H54 (cell line): ENCODE data around the gene MOSPD2.

ENCODE experiments used
- DNase-seq: peaks from one replicate; pipeline ENCODE4 v3.0.0; 2011; ENCODE audit warnings: low spot score, mixed read lengths; ENCODE audit not compliant: insufficient read length
- FAIRE-seq: peaks from 3 replicates; lab custom pipeline; 2011; peaks lifted over from hg19 to GRCh38; lab: Jason Lieb, UNC
- POLR2A ChIP-seq: IDR thresholded peaks from 2 replicates; pipeline ENCODE4 v1.6.1; 2011; ENCODE audit warnings: low read depth, mild to moderate bottlenecking, low read length

The MOSPD2 gene

DNA sequence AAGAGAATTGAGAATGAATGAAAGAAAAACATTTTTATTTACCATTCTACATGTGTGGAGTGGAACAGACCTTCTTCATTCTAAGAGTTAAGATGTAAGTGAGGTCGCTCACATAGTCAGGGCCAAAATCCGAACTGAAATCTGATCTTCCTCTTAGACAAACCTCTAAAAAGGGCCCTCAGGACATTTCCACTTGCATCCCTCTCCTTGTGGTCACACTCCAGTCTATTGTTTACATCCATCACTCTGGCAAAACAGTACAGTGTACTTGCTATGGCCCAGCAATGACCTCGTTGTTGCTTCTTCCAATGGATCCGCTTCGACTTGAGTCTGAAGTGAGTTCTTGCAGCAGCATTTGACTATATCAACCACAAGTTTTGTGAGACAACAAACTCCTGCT lies 54.2 kb downstream of the MOSPD2 start:
- no peak for DNase-seq
- TF ChIP-seq POLR2A = no peak
- no peak for FAIRE-seq

DNA sequence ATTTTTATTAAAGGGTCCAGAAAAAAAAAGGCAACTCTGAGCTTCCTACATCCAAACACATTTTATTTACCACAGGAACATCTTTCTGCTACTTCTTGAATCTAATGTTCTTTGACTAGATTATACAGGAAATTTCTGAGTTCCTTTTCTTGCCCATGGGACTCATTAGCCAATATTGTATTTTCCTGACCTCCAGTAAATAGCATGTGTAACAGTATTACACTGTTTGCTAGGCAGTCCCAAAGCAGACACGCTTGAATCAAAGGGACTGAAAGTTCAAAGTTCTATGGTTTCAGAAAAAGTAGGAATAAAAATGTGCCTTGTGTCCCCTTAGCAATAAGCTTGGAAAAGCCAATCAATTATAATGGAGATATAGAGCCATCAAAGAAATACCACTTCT lies 57.4 kb downstream of the MOSPD2 start:
- FAIRE-seq (no peak), DNase-seq (no peak)
- no peak for TF ChIP-seq POLR2A

DNA sequence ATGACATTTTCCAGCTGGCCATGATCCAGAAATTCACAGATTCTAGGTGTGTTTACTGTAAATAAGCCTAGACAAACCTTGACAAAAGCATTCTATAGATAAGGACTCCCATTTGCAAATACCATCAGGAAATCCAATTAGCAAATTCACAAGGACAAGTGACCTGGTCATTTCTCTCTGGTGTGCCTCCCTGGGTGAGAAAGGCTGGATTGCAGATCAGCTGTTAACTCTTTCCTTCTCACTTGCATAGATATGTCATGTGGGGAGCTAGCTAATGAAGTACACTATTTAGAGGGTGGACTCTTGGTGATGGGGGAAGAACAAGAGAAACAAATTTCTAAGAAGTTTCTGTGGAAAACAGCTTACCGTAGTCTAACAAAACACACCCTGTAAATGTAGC lies 58.9 kb downstream of the MOSPD2 start:
- no peak for DNase-seq
- FAIRE-seq = no peak
- TF ChIP-seq POLR2A = no peak

DNA sequence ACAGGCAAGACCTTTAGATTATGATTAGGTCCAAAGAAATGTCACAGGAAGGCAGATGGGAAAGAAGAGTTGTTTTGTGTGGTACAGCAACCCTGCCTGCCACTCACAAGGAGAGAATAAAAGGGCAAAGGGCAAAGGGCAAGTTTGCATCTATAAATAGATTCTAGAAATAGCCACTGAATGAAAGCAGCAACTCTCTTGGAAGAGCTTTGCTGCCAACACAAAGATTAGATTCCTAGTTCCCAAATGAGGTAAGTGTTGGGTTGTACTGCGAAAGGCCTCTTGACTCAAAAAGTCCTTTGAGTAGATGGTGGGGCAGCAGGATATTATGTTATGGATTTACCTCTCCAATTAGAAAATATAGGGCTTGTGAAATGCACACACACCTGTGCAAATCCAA lies 61.2 kb downstream of the MOSPD2 start:
- no peak for FAIRE-seq
- no peak for TF ChIP-seq POLR2A
- no peak for DNase-seq

DNA sequence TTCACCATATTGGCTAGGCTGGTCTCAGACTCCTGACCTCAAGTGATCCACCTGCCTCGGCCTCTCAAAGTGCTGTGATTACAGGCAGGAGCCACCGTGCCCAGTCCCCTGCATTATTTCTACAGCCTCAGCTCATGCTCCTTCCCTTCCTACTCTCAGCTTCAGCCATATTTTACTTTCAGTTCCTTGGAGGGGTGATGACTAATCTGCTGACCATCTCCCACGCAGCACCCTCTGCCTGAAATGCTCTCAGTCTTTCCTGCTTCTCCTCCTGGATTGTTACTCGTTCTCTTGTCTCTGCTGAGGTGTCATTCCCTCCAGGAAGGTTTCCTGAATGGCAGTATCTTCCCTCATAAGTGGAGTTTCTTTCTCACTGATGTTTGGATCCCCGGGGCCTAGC lies 63.3 kb downstream of the MOSPD2 start:
- FAIRE-seq = peak; percentile 30

DNA sequence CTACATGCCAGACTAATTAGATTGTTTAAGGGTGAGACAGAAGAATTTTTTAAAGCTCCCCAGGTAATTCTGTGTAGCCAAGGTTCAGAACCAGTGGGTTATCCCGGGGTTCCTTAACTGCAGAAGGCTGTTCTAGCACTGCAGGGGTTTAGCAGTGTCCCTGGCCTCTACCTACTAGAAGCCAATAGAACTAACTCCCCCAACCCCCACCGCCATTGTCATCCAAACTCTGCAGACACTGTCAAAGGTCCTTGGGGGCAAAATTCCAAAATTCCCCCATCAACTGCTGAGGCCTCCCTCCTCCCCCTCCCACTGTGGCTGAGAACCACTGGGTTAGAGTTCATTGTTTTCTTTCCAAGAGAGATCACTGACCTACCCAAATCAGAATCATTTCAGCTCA lies 66.4 kb downstream of the MOSPD2 start:
- DNase-seq = no peak
- no peak for TF ChIP-seq POLR2A
- FAIRE-seq = no peak

More for the DNA sequence above, 63.3 kb downstream of the MOSPD2 start:
- no peak for TF ChIP-seq POLR2A
- peak; percentile 7 for DNase-seq

DNA sequence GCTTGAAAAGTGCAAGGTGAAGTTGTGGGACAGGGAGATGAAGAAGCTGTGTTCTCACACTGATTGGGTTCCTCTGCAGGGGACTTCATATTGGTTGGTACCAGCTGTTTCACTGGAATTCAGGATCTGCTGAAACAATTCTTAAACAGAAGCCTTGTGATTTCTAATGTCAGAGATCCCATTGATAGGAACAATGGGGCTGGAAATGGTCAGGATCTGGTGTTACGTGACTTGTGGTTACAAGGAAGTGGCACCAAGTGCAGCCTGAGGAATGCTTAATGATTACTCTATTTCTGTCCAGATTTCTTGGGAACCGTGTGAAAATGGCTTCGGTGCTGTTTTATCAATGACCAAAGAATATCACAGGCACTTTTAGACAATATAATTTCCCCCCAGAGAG lies 68.1 kb downstream of the MOSPD2 start:
- DNase-seq = no peak
- no peak for FAIRE-seq
- no peak for TF ChIP-seq POLR2A

DNA sequence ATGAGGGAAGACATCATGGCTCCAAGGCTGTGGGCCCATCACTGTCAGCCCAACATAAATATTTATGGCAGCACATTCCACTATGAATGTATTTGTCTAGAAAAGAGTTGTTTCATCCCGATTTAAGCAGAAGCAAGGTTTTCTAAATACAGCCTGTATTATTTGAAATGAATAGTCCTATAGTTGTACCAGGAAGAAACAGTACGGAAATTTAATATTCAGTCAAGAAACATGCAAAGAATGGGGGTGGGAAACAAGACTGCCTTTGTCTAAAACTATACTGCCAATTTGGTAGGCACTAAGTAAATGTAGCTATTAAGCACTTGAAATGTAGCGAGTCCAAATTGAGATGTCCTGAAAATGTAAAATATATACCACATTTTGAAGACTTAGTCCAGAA lies 69.1 kb downstream of the MOSPD2 start:
- DNase-seq (no peak), FAIRE-seq (no peak)
- no peak for TF ChIP-seq POLR2A

DNA sequence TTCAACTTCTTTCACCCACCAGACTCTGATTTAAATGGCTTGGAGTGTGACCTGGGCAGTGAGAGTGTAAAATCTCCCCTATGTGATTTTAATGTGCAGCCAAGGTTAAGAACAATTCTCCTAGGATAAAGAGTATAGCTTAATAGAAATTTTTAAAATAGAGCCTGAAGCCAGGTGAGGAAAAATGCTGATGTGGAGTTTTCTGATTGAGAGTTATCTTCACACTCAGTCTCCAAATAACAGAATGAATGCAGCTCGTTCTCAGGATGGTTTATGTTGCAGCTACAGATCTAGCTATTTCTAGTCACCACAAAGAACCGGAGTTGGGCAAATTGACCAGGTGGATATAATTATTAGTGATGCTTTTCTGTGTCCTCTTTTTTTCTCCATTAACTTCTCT lies 70.7 kb downstream of the MOSPD2 start:
- no peak for FAIRE-seq
- no peak for TF ChIP-seq POLR2A
- no peak for DNase-seq

DNA sequence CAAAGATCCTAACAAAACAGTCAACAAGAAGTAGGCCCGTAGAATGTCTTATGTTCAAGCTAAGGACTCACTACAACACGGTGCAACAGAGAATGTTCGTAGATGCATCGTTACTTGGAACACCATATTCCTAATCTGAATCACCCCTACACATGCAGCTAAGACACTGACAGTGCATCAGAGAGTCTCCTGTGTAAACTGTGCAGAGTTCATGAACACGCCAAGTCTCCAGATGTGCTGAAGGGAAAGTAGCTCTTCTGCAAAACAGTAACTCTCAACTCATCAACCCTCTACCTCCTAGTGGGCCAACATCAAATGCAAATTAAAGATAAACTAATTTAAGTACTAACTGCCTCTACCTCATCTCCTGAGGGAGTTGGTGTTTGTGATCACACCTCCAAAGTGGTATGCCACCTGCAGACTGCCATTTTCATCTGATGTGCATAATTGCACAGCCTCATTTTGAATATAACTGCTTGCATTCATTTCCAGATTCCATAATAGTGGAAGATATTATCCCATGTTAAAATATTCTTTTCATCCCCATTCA lies 73.5 kb downstream of the MOSPD2 start:
- DNase-seq = no peak
- FAIRE-seq = no peak

DNA sequence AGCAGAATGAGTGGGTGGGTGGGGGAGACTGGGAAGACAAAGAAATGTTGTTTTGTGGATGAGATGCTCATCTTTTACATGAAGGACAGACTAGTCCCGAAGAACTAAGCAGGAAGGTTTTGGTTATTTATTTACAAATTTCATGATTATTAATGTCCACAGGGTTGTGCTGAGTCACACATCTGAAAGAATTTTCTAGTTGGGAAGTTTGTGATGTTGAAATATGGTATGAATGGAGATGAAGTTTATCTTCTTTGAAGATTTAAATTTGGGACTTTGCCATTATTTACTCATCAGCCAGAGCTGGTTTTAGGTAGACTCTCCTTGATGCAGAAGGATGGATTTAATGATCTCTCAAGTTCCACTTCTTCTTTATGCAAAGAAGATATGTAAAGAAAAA lies 75.5 kb downstream of the MOSPD2 start:
- no peak for TF ChIP-seq POLR2A
- no peak for FAIRE-seq
- no peak for DNase-seq

More for the DNA sequence above, 73.5 kb downstream of the MOSPD2 start:
- TF ChIP-seq POLR2A = no peak

DNA sequence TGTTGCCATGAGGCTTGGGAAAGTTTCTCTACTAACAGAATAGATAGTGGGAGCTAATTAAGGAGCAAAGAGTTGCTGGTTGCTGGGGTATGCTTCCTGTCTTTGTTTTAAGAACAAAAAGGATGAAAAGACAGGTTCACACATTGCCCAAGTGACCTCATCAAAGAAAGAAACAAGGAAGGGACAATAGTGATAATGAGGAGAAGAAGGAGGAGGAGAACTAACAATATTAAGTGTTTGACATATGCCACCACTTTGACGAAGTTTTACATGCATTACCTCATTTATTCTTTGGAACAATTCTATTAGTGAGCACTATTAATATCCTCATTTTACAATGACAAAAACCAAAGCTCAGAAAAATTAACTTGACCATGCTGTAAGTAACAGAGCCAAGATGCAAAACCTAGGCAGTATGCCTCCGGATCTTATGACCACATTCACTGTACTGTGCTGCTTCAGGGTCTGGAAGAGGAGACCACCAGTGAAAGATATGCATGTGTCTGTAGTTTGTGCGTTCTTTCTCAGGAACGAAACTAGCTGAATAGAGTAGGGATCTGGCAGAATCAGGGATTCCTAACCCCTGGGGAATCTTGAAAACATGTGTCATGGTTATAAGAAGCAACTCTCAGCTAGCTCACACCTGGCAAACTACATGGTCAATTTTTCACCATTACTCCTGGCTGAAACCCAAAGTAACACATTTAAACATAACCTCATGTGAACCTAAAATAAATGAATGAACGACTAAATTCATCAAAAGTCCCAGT lies 83.8 kb downstream of the MOSPD2 start:
- FAIRE-seq = no peak
- TF ChIP-seq POLR2A = no peak
- no peak for DNase-seq

DNA sequence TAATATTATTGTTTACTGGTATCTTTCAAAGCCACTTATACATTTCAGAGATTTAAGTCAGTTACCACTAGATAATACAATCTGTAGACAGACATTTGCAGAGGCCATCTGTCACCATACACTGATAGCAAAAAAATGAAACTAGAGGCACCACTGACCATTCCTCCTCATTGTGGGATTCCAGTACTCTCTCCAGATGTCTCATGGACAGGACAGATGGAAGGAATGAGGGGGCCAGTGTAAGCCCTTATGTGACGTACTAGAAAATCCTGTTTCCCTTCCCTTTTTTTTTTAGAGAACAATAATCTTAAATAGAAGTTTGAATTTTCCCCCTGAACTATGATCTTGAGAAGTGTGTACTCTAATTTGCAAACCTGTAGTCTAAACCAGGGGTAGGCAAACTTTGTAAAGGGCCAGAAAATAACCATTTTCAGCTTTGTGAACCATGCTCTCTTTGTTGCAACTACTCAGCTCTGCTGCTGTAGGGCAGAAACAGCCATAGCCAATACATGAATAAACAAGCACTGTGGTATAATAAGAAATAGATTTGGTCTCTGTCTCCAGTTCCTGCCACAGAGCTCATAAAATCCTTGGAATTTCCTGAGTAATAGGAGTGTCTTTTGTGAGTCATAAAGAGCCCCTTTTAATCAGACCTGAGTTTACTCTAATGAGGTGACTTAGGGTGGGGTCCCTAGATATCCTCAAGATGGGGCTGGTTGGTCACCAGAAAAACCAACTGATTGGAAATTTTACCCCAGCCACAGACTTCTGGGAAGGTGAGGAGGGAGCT lies 90.4 kb downstream of the MOSPD2 start:
- FAIRE-seq = no peak
- TF ChIP-seq POLR2A = no peak
- no peak for DNase-seq

DNA sequence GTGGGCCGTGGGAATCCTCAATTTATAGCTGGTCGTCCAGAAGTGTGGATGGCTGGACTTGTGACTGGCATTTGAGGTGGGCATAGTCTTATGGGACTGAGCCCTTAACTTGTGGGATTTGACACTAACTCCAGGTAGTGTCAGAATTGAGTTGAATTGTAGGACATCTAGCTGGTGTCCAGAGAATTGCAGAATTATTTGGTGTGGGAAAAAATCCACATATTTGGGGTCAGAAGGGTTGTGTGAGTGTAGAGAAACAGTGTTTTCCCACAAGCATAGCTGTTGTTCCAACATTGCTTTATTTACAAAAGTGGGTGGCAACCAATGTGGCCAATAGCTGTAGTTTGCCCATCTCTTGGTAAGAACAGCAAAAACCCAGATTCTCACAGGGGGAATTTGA lies 91.3 kb downstream of the MOSPD2 start:
- FAIRE-seq (no peak), DNase-seq (no peak)
- TF ChIP-seq POLR2A = no peak
